HEK293T (cell line): ENCODE results near the gene TNRC6C.

ENCODE experiments used
- ARNT ChIP-seq: fragments of 450-650 bp; IDR thresholded peaks from 2 replicates; pipeline ENCODE4 v1.6.1; 2017; ENCODE audit warnings: mild to moderate bottlenecking
- ELF4 ChIP-seq: fragments of 450-650 bp; IDR thresholded peaks from 2 replicates; pipeline ENCODE4 v1.6.1; 2017; ENCODE audit warnings: antibody characterized with exemption
- FOXK2 ChIP-seq: fragments of 450-650 bp; IDR thresholded peaks from 2 replicates; pipeline ENCODE4 v1.6.1; 2016; ENCODE audit warnings: mild to moderate bottlenecking
- FOXM1 ChIP-seq: fragments of 450-650 bp; IDR thresholded peaks from 2 replicates; pipeline ENCODE4 v1.6.1; 2017; ENCODE audit warnings: mild to moderate bottlenecking, borderline replicate concordance
- HDGF ChIP-seq: fragments of 450-650 bp; IDR thresholded peaks from 2 replicates; pipeline ENCODE4 v1.6.1; 2017; ENCODE audit warnings: antibody characterized with exemption, borderline replicate concordance
- LEF1 ChIP-seq: fragments of 450-650 bp; IDR thresholded peaks from 2 replicates; pipeline ENCODE4 v1.6.1; 2017; ENCODE audit warnings: mild to moderate bottlenecking, borderline replicate concordance
- NFRKB ChIP-seq: fragments of 450-650 bp; IDR thresholded peaks from 2 replicates; pipeline ENCODE4 v1.6.1; 2016; ENCODE audit warnings: mild to moderate bottlenecking, moderate library complexity
- SP1 ChIP-seq: fragments of 450-650 bp; IDR thresholded peaks from 2 replicates; pipeline ENCODE4 v1.6.1; 2017
- SUZ12 ChIP-seq: fragments of 450-650 bp; IDR thresholded peaks from 2 replicates; pipeline ENCODE4 v1.6.1; 2016; ENCODE audit warnings: mild to moderate bottlenecking

DNA sequence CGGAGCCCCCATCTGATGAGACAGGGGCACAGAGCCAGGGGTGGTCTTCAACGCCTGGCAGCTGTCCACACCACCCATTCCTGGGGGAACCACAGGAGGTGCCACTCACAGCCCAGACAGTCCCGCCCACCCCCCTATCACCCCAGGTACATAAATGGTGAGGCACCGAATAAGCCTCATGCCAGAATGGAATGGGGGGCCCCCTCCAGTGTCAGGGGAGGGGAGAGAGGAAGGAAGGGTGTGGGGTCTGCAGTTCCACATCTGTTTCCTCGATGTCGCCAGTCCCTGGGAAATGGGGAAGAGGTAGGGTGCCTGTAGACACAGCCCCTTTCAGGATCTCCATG, 168.4 kb downstream of the TNRC6C start:
- TF ChIP-seq FOXM1 (no peak), ARNT (no peak), SP1 (no peak), FOXK2 (no peak), HDGF (no peak), ELF4 (no peak), LEF1 (no peak), SUZ12 (no peak), NFRKB (no peak)
